Lower leg skin (tissue), 4 donors: ENCODE results near the gene CENPX. TPM values are rescaled to one million over a fixed set of nuclear protein-coding genes. Genes with fewer than 3 reads are reported as not detected.
A peak's percentile ranks its signal among the peaks of the same experiment; 100 is the strongest.

ENCODE experiments used
- DNase-seq, 2 donors: peaks; one replicate each; pipeline ENCODE4 v3.0.0-alpha.2; 2019; ENCODE audit warnings: low spot score in 2 of 2
- H3K4me3 ChIP-seq: fragments of 200-600 bp; sonication (generic); 2 replicates; pipeline ENCODE4 v1.5.1; 2017; ENCODE audit warnings: mild to moderate bottlenecking, low read depth; ENCODE audit not compliant: poor library complexity, severe bottlenecking
- POLR2A ChIP-seq, 2 donors: fragments of 450-650 bp; IDR thresholded peaks; one replicate each; pipeline ENCODE4 v1.6.1; 2016 to 2017; ENCODE audit warnings: antibody characterized with exemption in 2 of 2, mild to moderate bottlenecking in 1 of 2, moderate library complexity in 1 of 2
- WGBS, 2 donors: methylation state at CpG; one replicate each; pipeline ENCODE4 v1.1.5; 2018; 5-methylcytosine and 5-hydroxymethylcytosine counted together
- intact Hi-C: fragments of 100-400 bp; cut with DNase I; formaldehyde crosslinking; loops from one replicate; pipeline ENCODE4 v1.15.0; 2023; ENCODE audit warnings: low total_unique reads
- total RNA-seq, 4 donors: library from RNA; depleted of rRNA; stranded (reverse); fragments of >200 nt; gene quantifications; one replicate each; pipeline ENCODE4 v1.1.0, GENCODE V29; 2016
- TF ChIP-seq, protein P1 (sequence below), 3 donors: fragments of 450-650 bp; IDR thresholded peaks; one replicate each; pipeline ENCODE4 v1.5.1; 2016; ENCODE audit warnings: antibody characterized with exemption in 3 of 3, mild to moderate bottlenecking in 3 of 3, moderate library complexity in 2 of 3

The CENPX gene
- total RNA-seq, 4 donors from 2014 or later, result 64.8 to 79.7 (median 71.2) TPM

GRCh38 chr17:82033359-82034085, 10.8 kb upstream of the CENPX start:
- intact Hi-C loops, result loop anchor here (5.0 kb wide), 1 partner anchor 329 kb away; no protein-coding TSS in a partner anchor
- WGBS, 2 donors, result 78% methylated on average over 13 to 37 of the region's 38 CpGs
- no peak for DNase-seq
- H3K4me3 ChIP-seq, result no peak overlapping the region
- TF ChIP-seq POLR2A (IDR thresholded peaks at IDR 0.05), result no peak
- TF ChIP-seq, protein P1, sequence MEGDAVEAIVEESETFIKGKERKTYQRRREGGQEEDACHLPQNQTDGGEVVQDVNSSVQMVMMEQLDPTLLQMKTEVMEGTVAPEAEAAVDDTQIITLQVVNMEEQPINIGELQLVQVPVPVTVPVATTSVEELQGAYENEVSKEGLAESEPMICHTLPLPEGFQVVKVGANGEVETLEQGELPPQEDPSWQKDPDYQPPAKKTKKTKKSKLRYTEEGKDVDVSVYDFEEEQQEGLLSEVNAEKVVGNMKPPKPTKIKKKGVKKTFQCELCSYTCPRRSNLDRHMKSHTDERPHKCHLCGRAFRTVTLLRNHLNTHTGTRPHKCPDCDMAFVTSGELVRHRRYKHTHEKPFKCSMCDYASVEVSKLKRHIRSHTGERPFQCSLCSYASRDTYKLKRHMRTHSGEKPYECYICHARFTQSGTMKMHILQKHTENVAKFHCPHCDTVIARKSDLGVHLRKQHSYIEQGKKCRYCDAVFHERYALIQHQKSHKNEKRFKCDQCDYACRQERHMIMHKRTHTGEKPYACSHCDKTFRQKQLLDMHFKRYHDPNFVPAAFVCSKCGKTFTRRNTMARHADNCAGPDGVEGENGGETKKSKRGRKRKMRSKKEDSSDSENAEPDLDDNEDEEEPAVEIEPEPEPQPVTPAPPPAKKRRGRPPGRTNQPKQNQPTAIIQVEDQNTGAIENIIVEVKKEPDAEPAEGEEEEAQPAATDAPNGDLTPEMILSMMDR (IDR thresholded peaks at IDR 0.05), result no peak

GRCh38 chr17:82031885-82032627, 9.4 kb upstream of the CENPX start:
- 10 to 17% methylated on average over 12 to 29 of the region's 59 CpGs for WGBS, 2 donors
- DNase-seq, result no peak
- H3K4me3 ChIP-seq, result peak overlapping the region; percentile 8
- TF ChIP-seq POLR2A (IDR thresholded peaks at IDR 0.05), result no peak
- TF ChIP-seq, protein P1 (IDR thresholded peaks at IDR 0.05), result no peak
- intact Hi-C loops, result loop anchor here (5.0 kb wide), 1 partner anchor 330 kb away; no protein-coding TSS in a partner anchor

DNA sequence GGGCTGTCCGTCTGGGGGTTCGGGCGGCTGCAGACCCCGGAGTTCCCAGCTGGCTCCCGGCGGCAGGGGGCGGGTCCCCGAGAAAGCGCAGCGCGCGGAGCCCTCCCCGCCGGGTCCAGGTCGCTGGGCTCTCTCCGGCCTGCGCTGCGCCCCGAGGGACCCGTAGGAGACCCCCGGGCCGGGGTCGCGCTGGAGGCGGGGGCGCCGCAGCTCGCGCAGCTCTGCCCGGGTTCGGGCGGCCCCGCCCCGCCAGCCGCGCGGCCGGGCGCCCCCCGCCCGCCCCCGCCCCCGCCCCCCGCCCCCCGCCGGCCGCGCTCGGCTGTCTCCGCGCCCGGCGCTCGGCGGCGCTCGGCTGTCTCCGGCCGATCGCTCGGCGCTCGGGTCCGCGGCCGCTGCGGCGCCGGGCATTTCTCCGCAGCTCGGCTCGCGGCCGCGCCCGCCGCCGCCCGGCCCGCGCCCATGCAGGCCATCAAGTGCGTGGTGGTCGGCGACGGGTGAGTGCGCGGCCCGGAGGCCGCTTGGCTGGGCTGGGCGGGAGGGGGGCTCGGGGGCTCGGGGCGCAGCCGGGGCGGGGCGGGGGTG, 8.7 kb upstream of the CENPX start, which contains the start of gene RAC3:
Gene RAC3, plus strand, starts transcription at position 376 of the 582 bp plus-strand sequence. Its CDS starts 84 bp downstream, at position 460.
- TF ChIP-seq, protein P1 (IDR thresholded peaks at IDR 0.05), result no peak
- TF ChIP-seq POLR2A (IDR thresholded peaks at IDR 0.05), result no peak
- intact Hi-C loops, result loop anchor here (5.0 kb wide), 1 partner anchor 331 kb away; no protein-coding TSS in a partner anchor
- peak within 1 kb of the TSS; percentile 17 for H3K4me3 ChIP-seq
- WGBS, 2 donors, result 0% methylated on average over 5 of the region's 96 CpGs; no CpG with 5 or more reads in 1 of the 2 donors
- DNase-seq, result no peak

DNA sequence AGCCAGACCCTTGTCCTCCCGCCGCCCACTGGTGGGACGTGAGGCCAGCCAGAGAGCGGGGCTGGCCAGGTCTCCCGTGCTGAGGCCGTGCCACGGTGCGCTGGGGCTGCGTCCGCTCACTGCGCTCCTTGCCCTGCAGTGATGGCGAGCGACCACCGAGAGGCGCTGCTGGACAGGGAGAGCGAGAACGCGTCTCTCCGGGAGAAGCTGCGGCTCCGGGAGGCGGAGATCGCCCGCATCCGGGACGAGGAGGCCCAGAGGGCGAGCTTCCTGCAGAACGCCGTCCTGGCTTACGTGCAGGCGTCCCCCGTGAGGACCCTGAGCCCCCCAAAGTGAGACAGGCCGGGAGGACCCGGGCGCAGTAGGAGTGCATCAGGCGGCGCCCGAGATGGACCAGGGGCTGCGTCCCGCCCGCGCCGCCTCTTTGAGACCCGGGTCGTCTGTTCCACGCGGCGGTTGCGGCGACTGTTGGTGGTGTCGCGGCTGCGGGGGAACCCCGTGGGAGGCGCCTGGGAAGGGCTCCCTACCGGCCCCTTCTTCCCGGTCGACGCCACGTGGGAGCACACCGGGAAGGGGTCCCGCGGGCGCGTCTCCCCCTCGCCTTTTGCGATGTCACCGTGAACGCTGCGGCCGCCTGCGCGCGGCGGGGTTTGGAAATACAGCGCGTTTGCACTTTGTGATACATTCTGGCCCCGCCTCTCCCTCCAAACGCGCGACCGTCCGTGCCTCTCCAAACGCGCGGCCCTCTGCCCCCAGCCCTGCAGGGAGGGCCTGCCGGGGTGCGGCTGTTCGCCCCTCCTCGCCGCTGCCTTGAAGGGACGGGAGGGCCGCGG, 8.0 kb upstream of the CENPX start:
- 0% methylated on average over 23 to 81 of the region's 94 CpGs for WGBS, 2 donors
- intact Hi-C loops, result loop anchor here (5.0 kb wide), 1 partner anchor 332 kb away; no protein-coding TSS in a partner anchor
- TF ChIP-seq, protein P1 (IDR thresholded peaks at IDR 0.05), result peak in 1 of 3 donors; percentile 80
- no peak for TF ChIP-seq POLR2A (IDR thresholded peaks at IDR 0.05)
- peak overlapping the region; percentile 17 for H3K4me3 ChIP-seq
- peak; percentile 67 to 97 for DNase-seq

GRCh38 chr17:82029990-82030469, 7.4 kb upstream of the CENPX start:
- TF ChIP-seq, protein P1 (IDR thresholded peaks at IDR 0.05), result no peak
- 51 to 61% methylated on average over 19 of the region's 31 CpGs for WGBS, 2 donors
- no peak overlapping the region for H3K4me3 ChIP-seq
- intact Hi-C loops, result loop anchor here (2.0 to 5.0 kb wide), 2 partner anchors 125 to 332 kb away; no protein-coding TSS in a partner anchor
- no peak for DNase-seq
